ENCODE measurements around the gene COL5A3.

DNA sequence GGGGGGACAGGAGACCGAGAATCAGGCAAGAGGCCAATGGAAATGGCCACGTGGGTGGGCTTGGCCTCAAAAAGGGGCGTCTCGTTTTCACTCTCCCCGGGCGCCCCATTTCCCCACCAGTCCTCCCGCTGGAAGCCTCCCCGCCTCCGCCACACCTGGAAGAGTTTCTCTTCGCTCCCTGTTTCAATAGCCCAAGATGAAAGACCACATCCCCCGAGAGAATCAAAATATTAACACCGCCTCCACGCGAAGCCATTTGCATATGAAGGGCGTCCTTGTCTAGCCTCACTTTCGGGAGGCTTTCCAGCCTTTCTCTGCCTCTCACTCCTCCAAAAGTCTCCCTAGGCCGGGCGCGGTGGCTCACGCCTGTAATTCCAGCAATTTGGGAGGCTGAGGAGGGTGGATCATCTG lies 73.3 kb downstream of the COL5A3 start:
- TF ChIP-seq EZH2 (IDR thresholded peaks at IDR 0.05; ENCODE audit: low read length) (no peak), CTCF (optimal IDR thresholded peaks at IDR 0.05 in 1 of 3, IDR thresholded peaks at IDR 0.05 in 1 of 3, conservative IDR thresholded peaks at IDR 0.05 in 1 of 3; ENCODE audit: extremely low read depth in 1 of 3, insufficient read depth in 2 of 3, low read length in 3 of 3) (no peak)
